ENCODE measurements around the gene SPNS3. TPM values are rescaled to one million over a fixed set of nuclear protein-coding genes. Genes with fewer than 3 reads are reported as not detected.

Gene SPNS3
- total and polyA plus RNA-seq, 2 of the 8 experiments (the other 6 are each of a cell fraction or from before 2014, with no cell fraction given): not detected

DNA sequence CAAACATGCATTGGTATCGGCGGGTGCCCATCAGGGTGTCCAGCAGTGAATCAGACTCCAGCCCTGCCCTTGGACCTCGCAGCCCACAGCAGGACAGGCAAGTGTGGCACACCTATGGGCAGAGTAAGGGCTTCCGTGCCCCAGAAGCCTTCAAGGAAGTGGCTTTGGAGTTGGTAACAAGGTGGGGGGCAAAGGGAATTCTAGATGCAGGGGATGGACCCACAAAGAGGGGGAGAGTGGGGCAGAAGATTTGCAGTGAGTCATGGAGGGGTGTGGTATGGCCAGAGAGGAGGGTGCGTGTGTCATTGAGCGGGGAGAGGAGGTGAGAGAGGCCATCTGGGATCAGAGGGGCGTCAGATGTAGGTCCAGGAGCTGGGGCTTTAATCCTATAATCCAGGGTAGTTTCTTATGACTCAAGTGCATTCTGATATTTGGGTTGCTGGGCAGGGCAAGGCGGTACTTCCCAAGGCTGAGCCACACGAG is 56.4 kb downstream of the SPNS3 start:
- H3K18ac ChIP-seq (ENCODE audit: extremely low read depth, low read length): no peak overlapping the region
- H3K14ac ChIP-seq (ENCODE audit: insufficient read length): no peak overlapping the region
- no peak overlapping the region for H3K56ac ChIP-seq (replicated peaks; ENCODE audit: insufficient read length, low read depth, low read length)
- no peaks in the 10 kb centered on the region for H3K36me3 ChIP-seq (ENCODE audit: control insufficient read depth in 2 of 4, insufficient read depth in 4 of 4, low read length in 3 of 4)
- POLR2A ChIA-PET (ENCODE audit: partially characterized antibody): no interaction called here
- no peak overlapping the region for H2AK5ac ChIP-seq (ENCODE audit: low read depth, low read length)
- H3K23ac ChIP-seq (ENCODE audit: insufficient read length): no peak overlapping the region
- no peak overlapping the region for H3K4me2 ChIP-seq (ENCODE audit: insufficient read depth in 1 of 2, low read depth in 2 of 2, low read length in 2 of 2)
- H3K79me1 ChIP-seq (ENCODE audit: low read depth, low read length): no peaks in the 10 kb centered on the region
- FAIRE-seq (no peak), DNase-seq (ENCODE audit: low read depth in 1 of 2, low spot score in 2 of 2) (no peak)
- no peaks in the 10 kb centered on the region for H3K9me3 ChIP-seq (ENCODE audit: insufficient read depth in 2 of 2, low read depth in 1 of 2, low read length in 1 of 2)
- no peak overlapping the region for H3K27ac ChIP-seq (ENCODE audit: low read depth, low read length)
- H4K91ac ChIP-seq (replicated peaks; ENCODE audit: insufficient read length, low read length): no peak overlapping the region
- H2BK20ac ChIP-seq (ENCODE audit: low read length): no peak overlapping the region
- no peak overlapping the region for H3K9ac ChIP-seq (replicated peaks in 1 of 4; ENCODE audit: extremely low read depth in 1 of 4, low read depth in 3 of 4, low read length in 3 of 4)
- no peaks in the 10 kb centered on the region for H4K20me1 ChIP-seq (replicated peaks in 1 of 2; ENCODE audit: control insufficient read depth in 1 of 2, insufficient read depth in 2 of 2, low read length in 2 of 2)
- H2BK12ac ChIP-seq (ENCODE audit: low read depth, low read length): no peak overlapping the region
- H3K23me2 ChIP-seq (ENCODE audit: low read depth, low read length): no peaks in the 10 kb centered on the region
- H3K4me1 ChIP-seq (replicated peaks in 1 of 4; ENCODE audit: control insufficient read depth in 3 of 4, insufficient read depth in 4 of 4, low read length in 3 of 4): peaks cover 0 to 3% (median 0%) of the 10 kb centered on the region in 4 experiments; a peak in 1 of 7 replicates
- H4K5ac ChIP-seq (ENCODE audit: insufficient read length, low read depth, low read length): no peak overlapping the region
- no peak overlapping the region for H2BK120ac ChIP-seq (replicated peaks; ENCODE audit: low read depth, low read length)
- 86% methylated on average over 9 of the region's 9 CpGs; no CpG with 5 or more reads in 1 of the 2 experiments for WGBS, 2 experiments (ENCODE audit: extremely low coverage in 1 of 2, insufficient coverage in 1 of 2, insufficient read length in 1 of 2, insufficient replicate concordance in 2 of 2, low coverage in 1 of 2, low lambda C conversion rate in 2 of 2, missing lambda C conversion rate in 1 of 2)
- TF ChIP-seq POLR2AphosphoS5 (IDR thresholded peaks at IDR 0.05; ENCODE audit: low read depth, low read length) (no peak), CHD2 (IDR thresholded peaks at IDR 0.05; ENCODE audit: low read length) (no peak), FOSL1 (IDR thresholded peaks at IDR 0.05; ENCODE audit: insufficient read depth, low read depth, low read length) (no peak), BRCA1 (IDR thresholded peaks at IDR 0.05; ENCODE audit: low read depth, low read length) (no peak), RXRA (IDR thresholded peaks at IDR 0.05; ENCODE audit: insufficient read depth, low read depth, low read length) (no peak), ASH2L (IDR thresholded peaks at IDR 0.05; ENCODE audit: low read length) (no peak), CBX5 (IDR thresholded peaks at IDR 0.05; ENCODE audit: low read depth, low read length) (no peak), TBP (IDR thresholded peaks at IDR 0.05; ENCODE audit: low read depth, low read length) (no peak), GABPA (IDR thresholded peaks at IDR 0.05; ENCODE audit: borderline replicate concordance, insufficient read depth, low read length) (no peak), CHD1 (IDR thresholded peaks at IDR 0.05; ENCODE audit: low read depth, low read length) (no peak)
- TF ChIP-seq, protein P1, sequence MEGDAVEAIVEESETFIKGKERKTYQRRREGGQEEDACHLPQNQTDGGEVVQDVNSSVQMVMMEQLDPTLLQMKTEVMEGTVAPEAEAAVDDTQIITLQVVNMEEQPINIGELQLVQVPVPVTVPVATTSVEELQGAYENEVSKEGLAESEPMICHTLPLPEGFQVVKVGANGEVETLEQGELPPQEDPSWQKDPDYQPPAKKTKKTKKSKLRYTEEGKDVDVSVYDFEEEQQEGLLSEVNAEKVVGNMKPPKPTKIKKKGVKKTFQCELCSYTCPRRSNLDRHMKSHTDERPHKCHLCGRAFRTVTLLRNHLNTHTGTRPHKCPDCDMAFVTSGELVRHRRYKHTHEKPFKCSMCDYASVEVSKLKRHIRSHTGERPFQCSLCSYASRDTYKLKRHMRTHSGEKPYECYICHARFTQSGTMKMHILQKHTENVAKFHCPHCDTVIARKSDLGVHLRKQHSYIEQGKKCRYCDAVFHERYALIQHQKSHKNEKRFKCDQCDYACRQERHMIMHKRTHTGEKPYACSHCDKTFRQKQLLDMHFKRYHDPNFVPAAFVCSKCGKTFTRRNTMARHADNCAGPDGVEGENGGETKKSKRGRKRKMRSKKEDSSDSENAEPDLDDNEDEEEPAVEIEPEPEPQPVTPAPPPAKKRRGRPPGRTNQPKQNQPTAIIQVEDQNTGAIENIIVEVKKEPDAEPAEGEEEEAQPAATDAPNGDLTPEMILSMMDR (IDR thresholded peaks at IDR 0.05; ENCODE audit: control extremely low read depth in 1 of 3, insufficient read depth in 1 of 3, low read depth in 1 of 3, low read length in 3 of 3): no peak
- TF ChIP-seq, protein P2, sequence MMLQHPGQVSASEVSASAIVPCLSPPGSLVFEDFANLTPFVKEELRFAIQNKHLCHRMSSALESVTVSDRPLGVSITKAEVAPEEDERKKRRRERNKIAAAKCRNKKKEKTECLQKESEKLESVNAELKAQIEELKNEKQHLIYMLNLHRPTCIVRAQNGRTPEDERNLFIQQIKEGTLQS (IDR thresholded peaks at IDR 0.05; ENCODE audit: insufficient read depth, low read depth, low read length): no peak
- no peak overlapping the region for H2AFZ ChIP-seq (ENCODE audit: low read length)
- H2BK5ac ChIP-seq (ENCODE audit: low read depth, low read length): no peak overlapping the region
- H2BK15ac ChIP-seq (ENCODE audit: low read length): no peak overlapping the region
- no peak overlapping the region for H4K8ac ChIP-seq (ENCODE audit: extremely low read depth, insufficient read depth, low read length)
- H3K27me3 ChIP-seq (replicated peaks in 1 of 4; ENCODE audit: control insufficient read depth in 3 of 4, extremely low read depth in 1 of 4, insufficient read depth in 3 of 4, low read length in 3 of 4): no peaks in the 10 kb centered on the region
- CTCF ChIA-PET (ENCODE audit: partially characterized antibody): interaction anchor here (0.6 to 1.4 kb wide), 4 partner anchors 8 to 1559 kb away, joined by 3 to 4 read pairs (median 3); no protein-coding TSS in a partner anchor
- H3K4ac ChIP-seq (replicated peaks; ENCODE audit: insufficient read length, low read depth, low read length): no peak overlapping the region
- no peak overlapping the region for H3K4me3 ChIP-seq (ENCODE audit: extremely low read depth in 1 of 4, insufficient read depth in 2 of 4, low read depth in 3 of 4, low read length in 4 of 4)
- no peaks in the 10 kb centered on the region for H3K79me2 ChIP-seq (ENCODE audit: control insufficient read depth in 1 of 2, insufficient read depth in 2 of 2, low read length in 2 of 2)
